Measurements from ENCODE around the gene NHSL1. TPM values are rescaled to one million over a fixed set of nuclear protein-coding genes. Genes with fewer than 3 reads are reported as not detected.

The NHSL1 gene
- total and polyA plus RNA-seq, 9 of the 15 experiments (the other 6 are each of a cell fraction or from before 2014, with no cell fraction given) = 0.09 to 0.20 TPM; not detected in 7

DNA sequence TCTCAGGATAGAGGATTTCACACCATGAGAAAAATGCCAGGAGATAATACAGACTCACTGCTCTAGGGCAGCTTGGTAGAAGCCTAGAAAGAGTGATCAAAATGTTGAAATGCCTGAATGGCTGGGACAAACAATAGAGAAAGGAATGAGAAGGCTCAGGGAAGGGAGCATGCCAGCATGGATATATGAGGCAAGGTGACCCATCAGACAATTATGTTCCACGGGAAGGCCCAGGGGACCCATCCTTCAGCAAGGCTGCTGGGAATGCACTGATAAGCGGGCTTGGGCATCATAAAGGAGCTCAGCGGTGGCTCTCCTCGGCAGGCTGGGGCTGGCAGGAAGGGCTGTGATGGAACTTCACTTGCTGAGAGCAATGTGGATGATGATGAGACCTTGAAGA, 83.1 kb downstream of the NHSL1 start:
- intact Hi-C loops (cut with micrococcal nuclease) = no loop called here
- Histone ChIP-seq H3K4me2 (ENCODE audit: insufficient read depth, low read length) (no peak overlapping the region), H3K27me3 (ENCODE audit: control insufficient read depth in 2 of 2, insufficient read depth in 2 of 2, low read length in 2 of 2) (peaks cover 0 to 16% of the 10 kb centered on the region in 2 experiments; a peak in 3 of 5 replicates), H3K79me2 (ENCODE audit: control insufficient read depth, insufficient read depth, low read length) (no peaks in the 10 kb centered on the region), H3K27ac (ENCODE audit: extremely low read depth, low read depth, low read length) (no peak overlapping the region), H3K4me3 (no peak overlapping the region), H4K20me1 (replicated peaks; ENCODE audit: control insufficient read depth, insufficient read depth, low read length) (no peaks in the 10 kb centered on the region), H3K9me1 (ENCODE audit: control insufficient read depth, insufficient read depth, low read length) (no peaks in the 10 kb centered on the region), H3K36me3 (ENCODE audit: control insufficient read depth, insufficient read depth, low read length) (peaks cover 24% of the 10 kb centered on the region; the same call in 2 of the 3 replicates), H2AFZ (ENCODE audit: low read depth, low read length) (no peak overlapping the region), H3K9me3 (replicated peaks; ENCODE audit: control insufficient read depth, insufficient read depth, low read depth, low read length) (no peaks in the 10 kb centered on the region), H3K9ac (ENCODE audit: insufficient read depth in 1 of 2, low read depth in 2 of 2, low read length in 2 of 2) (no peak overlapping the region), H3K4me1 (replicated peaks in 1 of 2; ENCODE audit: control insufficient read depth in 2 of 2, insufficient read depth in 2 of 2, low read length in 2 of 2) (no peaks in the 10 kb centered on the region)
- DNase-seq (ENCODE audit: extremely low read depth in 1 of 4, low spot score in 3 of 4) (no peak), ATAC-seq (no peak), FAIRE-seq (no peak)
- BruUV-seq (replicated peaks) = no TSS peak
- TF ChIP-seq POLR2G (IDR thresholded peaks at IDR 0.05; ENCODE audit: low read depth, low read length) (0 out of 2 replicates have a peak, but pooled peaks have one; percentile 30), ZNF707 (CRISPR knock-in tag; conservative IDR thresholded peaks at IDR 0.05) (no peak)
- WGBS (ENCODE audit: insufficient coverage, low coverage, missing lambda C conversion rate) = 15% methylated on average over 4 of the region's 4 CpGs
- in situ Hi-C loops (cut with MboI) = no loop called here
- POLR2A ChIA-PET = interaction anchor here (0.8 kb wide), 1 partner anchor 9 kb away, joined by 5 read pairs; no protein-coding TSS in a partner anchor
- CTCF ChIA-PET (ENCODE audit: low intra/inter-chr PET ratio) = no interaction called here

DNA sequence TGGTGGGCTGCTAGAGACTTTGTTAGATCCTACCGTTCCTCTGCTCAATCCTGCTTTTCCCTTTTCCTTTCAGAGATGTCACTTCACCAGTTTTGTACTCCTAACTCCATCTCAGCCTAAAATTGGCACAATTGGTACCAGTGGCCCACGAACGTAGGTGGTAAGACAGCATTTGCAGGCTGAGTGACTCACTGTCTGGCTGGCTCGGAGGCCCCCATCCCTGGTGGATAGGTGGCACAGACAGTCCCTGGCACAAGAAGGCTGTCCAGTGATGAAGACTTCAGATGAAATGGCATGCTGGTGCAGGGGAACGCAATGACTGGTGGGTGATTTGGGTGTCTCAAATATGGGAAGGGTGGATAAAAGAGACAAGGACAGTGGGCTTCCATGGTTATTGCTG, 84.2 kb downstream of the NHSL1 start:
- 62% methylated on average over 5 of the region's 5 CpGs for WGBS (ENCODE audit: insufficient coverage, low coverage, missing lambda C conversion rate)
- ATAC-seq (no peak), FAIRE-seq (no peak), DNase-seq (ENCODE audit: extremely low read depth in 1 of 4, low spot score in 3 of 4) (no peak)
- no peak for TF ChIP-seq CBX8 (IDR thresholded peaks at IDR 0.05; ENCODE audit: borderline replicate concordance, extremely low read depth, low read depth, low read length, poor library complexity, severe bottlenecking)
- TF ChIP-seq, protein P1, sequence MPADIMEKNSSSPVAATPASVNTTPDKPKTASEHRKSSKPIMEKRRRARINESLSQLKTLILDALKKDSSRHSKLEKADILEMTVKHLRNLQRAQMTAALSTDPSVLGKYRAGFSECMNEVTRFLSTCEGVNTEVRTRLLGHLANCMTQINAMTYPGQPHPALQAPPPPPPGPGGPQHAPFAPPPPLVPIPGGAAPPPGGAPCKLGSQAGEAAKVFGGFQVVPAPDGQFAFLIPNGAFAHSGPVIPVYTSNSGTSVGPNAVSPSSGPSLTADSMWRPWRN (IDR thresholded peaks at IDR 0.05; ENCODE audit: low read depth) = no peak
- TF ChIP-seq KAT8 (IDR thresholded peaks at IDR 0.05; ENCODE audit: low read depth) = no peak
- no peak for TF ChIP-seq NR2F6 (CRISPR knock-in tag; IDR thresholded peaks at IDR 0.05)
- no peak for TF ChIP-seq POLR2B (IDR thresholded peaks at IDR 0.05; ENCODE audit: low read depth, partially characterized antibody)
- TF ChIP-seq MAFG (tag; conservative IDR thresholded peaks at IDR 0.05) = no peak
- intact Hi-C loops (cut with micrococcal nuclease) (no loop called here), in situ Hi-C loops (cut with MboI) (no loop called here)
- Histone ChIP-seq H3K9me3 (replicated peaks; ENCODE audit: control insufficient read depth, insufficient read depth, low read depth, low read length) (no peaks in the 10 kb centered on the region), H3K9ac (ENCODE audit: insufficient read depth in 1 of 2, low read depth in 2 of 2, low read length in 2 of 2) (no peak overlapping the region), H3K9me1 (ENCODE audit: control insufficient read depth, insufficient read depth, low read length) (no peaks in the 10 kb centered on the region), H3K4me2 (ENCODE audit: insufficient read depth, low read length) (no peak overlapping the region), H3K4me1 (replicated peaks in 1 of 2; ENCODE audit: control insufficient read depth in 2 of 2, insufficient read depth in 2 of 2, low read length in 2 of 2) (no peaks in the 10 kb centered on the region), H4K20me1 (replicated peaks; ENCODE audit: control insufficient read depth, insufficient read depth, low read length) (no peaks in the 10 kb centered on the region), H3K36me3 (ENCODE audit: control insufficient read depth, insufficient read depth, low read length) (peaks cover 35% of the 10 kb centered on the region; the same call in 2 of the 3 replicates), H3K79me2 (ENCODE audit: control insufficient read depth, insufficient read depth, low read length) (no peaks in the 10 kb centered on the region), H3K27me3 (ENCODE audit: control insufficient read depth in 2 of 2, insufficient read depth in 2 of 2, low read length in 2 of 2) (peaks cover 0 to 5% of the 10 kb centered on the region in 2 experiments; a peak in 3 of 5 replicates), H3K27ac (ENCODE audit: extremely low read depth, low read depth, low read length) (no peak overlapping the region), H2AFZ (ENCODE audit: low read depth, low read length) (no peak overlapping the region), H3K4me3 (no peak overlapping the region)
- BruUV-seq (replicated peaks) = no TSS peak
- CTCF ChIA-PET (ENCODE audit: low intra/inter-chr PET ratio) = no interaction called here
- POLR2A ChIA-PET = interaction anchor here (0.7 to 2.0 kb wide), 3 partner anchors 11 to 553 kb away, joined by 3 to 9 read pairs (median 4); partner anchors contain the start of gene HEBP2

Data from K562 (cell line).